ENCODE measurements around the gene LSM6. TPM values are rescaled to one million over a fixed set of nuclear protein-coding genes. Genes with fewer than 3 reads are reported as not detected.

The LSM6 gene
- polyA plus RNA-seq, 3 donors: 62.5 to 64.4 (median 63.6) TPM

DNA sequence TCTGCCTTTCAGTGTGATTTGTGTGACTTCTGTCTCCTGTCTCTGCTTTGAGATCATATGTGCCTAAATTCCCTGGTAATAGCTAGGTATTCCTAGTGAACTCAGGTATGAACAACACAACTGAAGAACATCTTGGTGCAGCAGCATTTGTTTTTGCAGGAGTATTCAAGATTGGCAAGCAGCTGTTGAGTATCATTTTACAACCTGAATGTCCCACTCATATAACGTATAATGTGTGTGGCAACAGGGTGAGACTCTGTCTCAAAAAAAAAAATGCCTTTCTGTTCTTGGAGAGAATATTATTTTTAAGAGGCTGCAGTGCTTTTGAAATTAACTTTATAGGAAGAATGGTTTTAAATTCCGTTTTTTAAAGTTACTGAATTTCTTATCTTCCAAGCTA is 7.7 kb downstream of the LSM6 start:
- no peak for DNase-seq (ENCODE audit: low read depth in 3 of 3, low spot score in 2 of 3)

DNA sequence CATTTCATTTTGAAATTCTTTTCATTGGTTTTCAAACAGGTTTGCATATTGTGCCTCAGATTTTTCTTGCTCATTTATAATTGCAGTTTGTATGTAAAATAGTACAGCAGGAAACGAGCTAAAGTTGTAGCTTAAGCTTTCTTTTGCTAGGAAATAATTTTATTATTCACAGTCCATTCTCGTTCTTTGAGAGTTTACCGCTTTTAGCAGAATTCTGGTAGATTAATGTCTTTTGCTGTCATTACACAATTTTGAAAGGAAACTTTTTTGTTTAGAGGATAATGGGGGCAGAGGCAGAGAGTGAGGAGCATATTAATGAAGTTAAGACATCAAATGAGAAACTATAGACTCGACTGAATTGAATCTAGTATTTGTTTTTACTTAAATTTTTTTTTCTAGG is 10.5 kb downstream of the LSM6 start:
- no peak for DNase-seq (ENCODE audit: low read depth in 3 of 3, low spot score in 2 of 3)

DNA sequence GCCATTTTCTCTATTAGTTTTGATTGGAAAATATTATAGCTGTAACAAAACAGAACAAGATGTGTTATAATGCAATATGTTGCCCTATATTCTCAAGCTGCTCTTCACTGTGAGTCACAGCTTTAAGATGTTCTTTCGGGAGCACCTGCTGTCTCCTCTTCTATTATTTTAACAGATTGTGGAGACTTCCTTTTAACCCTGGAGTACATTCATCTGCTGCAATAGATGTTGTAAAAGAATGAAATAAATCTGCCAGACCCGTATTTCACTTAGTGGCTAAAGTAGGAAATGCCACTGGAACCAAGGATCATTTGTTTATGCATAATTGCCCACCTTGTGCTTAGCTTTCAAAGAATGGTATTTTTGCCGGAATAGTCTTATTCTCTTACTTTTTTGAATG is 11.1 kb downstream of the LSM6 start:
- DNase-seq (ENCODE audit: low read depth in 3 of 3, low spot score in 2 of 3): no peak

DNA sequence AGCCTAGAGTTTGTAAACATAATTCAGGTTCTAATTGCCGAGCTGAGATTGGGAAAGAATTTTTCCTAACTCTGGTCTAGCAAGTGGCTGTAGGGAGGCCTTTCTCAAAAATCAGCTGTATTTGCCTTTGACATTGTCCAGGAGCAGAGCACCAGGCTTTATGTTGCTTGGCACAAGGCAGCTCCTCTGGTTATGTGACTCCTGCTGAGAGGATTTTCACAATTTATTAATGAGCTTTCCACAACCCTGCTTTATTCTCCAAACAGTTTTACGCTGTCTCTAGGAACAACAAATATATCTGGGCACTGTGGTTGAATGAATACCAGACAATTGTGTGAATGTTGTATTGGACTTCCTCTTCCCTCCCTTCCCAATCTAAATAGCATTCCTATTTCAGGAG is 14.9 kb downstream of the LSM6 start:
- no peak for DNase-seq (ENCODE audit: low read depth in 3 of 3, low spot score in 2 of 3)

DNA sequence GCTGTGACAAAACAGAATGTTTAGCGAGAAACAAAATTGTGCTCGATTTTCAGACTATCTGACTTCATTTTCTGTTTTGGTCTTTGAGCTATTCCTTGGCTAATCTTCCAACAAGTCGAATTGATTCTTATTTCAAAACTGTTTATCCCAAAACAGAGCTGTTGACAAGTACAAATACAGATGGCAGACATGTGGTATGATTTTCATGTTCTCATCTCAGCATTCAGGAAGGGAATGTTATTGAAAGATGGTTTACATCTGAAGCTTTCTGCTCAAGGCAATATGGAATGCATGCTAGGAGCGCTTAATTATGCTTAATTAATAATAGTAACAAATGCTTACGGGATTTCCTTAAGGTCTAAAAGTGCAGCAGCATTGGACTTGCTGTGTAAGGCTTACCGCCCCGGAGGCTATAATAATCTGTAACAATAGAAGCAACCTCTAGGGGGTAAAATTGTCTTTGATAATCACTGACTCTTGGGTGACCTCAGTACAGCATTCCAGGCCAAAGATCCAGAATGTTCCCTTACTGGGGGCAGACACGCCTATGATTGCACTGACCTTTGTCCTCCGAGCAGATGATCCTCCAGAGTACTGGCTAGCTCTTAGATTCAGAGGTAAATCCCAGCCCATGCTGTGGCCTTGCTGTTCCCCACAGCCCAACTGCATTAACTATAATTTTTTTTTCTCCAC is 16.4 kb downstream of the LSM6 start:
- no peak for DNase-seq (ENCODE audit: low read depth in 3 of 3, low spot score in 2 of 3)

DNA sequence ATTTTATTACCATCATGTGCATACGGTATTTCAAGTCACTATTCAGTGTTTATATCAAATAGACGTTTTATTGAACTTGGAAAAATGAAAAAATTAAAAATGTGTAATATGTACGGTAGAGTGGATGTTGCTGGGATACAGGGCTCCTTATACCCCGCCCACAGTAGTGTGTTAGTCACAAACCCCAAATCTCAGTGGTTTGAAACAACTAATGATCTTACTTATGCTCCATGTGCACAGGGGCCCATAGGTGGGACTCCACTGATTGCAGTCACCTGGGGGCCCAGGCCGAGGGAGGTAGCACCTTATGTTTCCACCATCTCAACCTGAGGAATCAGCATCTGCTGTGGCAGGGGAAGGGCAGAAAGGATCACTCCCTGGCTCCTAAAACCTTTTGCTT is 18.1 kb downstream of the LSM6 start:
- no peak for DNase-seq (ENCODE audit: low read depth in 3 of 3, low spot score in 2 of 3)

DNA sequence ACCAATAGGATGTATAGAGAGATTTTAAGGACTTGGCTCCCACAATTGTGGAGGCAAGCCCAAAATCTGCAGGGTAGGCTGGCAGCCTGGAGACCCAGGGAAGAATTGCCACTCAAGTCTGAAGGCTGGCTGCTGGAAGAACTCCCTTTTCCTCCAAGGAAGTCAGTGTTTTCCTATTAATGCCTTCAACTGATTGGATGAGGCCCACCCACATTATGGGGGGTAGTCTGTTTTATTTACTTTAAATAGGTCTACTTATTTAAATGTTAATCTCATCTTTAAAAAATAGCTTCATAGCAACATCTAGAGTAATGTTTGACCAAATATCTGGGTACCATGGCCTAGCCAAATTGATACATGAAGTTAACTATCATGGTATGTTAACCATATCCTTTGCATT is 18.7 kb downstream of the LSM6 start:
- DNase-seq (ENCODE audit: low read depth in 3 of 3, low spot score in 2 of 3): no peak

DNA sequence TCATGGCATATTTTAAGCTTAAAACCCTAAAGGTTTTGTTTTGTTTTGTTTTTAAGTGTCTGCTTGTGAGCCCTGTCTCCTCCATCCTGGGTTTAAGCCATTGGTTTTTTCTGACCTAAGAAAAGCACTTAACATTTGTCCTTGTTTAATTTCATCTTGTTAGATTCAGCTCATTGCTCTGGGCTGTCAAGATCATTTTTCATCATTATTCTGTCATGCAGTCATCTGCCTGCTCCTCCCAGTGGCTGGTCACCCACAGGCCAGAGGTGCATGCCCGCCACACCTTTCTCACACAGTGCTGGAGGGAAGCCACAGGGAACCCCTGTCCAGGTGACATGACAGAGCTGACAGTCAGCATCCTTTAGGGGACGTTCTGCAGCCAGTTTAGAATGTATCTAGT is 27.1 kb downstream of the LSM6 start:
- no peak for DNase-seq (ENCODE audit: low read depth in 3 of 3, low spot score in 2 of 3)

DNA sequence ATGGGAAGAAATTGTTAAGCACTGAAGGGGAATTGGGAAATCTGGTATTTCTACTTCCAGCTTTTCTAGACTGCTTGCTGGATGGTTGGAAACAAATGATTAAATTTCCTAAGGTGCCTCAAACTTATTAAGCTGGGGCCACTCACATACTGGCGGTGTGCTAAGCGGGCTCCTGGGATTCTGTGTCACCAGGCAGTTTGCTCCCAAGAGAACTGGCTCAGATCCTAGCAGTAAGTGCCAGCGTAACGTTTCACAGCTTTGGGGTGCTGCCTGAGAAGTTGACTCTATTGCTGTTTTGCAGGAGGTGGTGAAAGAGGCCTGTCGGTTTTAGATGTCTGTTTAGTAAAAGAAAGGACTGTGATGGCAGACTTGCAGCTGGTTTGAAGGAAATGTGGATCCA is 31.9 kb downstream of the LSM6 start:
- DNase-seq (ENCODE audit: low read depth in 3 of 3, low spot score in 2 of 3): no peak

DNA sequence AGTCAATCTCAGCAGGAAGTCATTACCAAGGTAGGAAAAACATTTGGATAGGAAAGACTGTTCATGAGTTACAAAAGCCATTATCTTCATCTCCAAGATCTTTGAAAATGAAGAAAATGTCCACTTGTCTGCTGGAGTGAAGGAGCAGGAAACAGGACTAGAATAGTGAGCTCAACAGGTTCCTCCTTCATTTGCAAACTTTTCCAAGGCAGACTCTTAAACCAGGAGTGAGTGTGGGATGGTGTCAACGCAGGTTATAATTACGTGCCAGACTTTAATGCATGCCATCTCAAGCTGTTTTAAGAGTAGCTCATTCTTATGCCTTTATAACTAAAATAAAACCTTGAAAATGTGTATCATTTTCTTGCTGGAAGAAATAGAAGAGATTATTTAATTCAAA is 35.4 kb downstream of the LSM6 start:
- DNase-seq (ENCODE audit: low read depth in 3 of 3, low spot score in 2 of 3): no peak

DNA sequence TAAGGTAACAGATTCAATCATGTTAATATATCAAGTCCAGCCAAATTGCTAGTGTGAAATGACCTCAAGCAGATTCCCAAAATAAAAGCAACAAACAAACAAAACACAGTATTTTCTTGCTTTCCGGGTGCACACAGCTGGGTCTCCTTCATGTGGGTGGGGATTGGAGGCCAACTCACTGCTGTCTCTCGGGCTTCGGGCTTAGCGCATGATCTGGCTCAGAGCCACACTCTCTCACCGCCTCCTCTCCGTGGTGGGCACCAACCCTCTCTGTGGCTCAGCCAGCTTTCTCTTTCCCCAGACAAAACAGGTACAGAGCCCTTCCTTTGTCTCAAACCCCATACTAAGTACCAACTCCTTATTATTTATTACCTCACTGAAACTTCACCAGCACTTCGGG is 35.9 kb downstream of the LSM6 start:
- DNase-seq (ENCODE audit: low read depth in 3 of 3, low spot score in 2 of 3): no peak

DNA sequence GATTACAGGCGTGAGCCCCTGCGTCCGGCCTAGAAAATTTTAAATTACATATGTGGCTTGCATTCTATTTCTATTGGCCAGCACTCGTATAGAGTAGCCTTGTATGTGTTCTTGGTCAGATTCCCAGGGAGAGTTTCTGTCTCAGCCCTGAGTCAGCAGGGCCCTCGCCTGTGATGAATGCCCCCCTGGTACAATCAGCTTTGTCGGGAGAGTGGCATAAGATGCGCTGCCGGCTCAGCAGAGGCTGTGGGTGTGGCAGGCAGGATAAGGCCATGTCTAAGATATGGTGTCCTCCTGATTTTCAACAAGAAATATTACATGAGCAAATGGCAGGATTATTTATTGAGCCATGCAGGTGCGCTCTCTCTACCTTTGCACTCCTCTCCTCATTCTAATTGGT is 37.3 kb downstream of the LSM6 start:
- DNase-seq (ENCODE audit: low read depth in 3 of 3, low spot score in 2 of 3): no peak

DNA sequence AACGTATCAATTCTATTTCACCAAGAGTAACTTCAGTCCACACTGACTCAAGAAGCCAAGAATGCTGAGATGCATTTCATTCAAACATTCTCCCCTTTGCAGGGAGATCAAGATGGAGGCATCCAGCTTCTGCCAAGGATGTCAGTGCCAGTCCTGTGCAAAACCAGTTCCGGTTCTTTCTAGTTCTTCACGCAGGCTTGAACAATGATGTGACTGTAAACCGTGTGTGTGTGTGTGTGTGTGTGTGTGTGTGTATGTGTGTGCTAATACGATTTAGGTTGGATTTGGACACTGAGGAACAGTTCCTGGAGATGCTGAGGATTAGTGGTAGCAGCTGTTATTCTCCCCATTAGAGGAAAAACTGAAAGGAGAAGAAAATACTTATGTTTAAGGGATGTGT is 38.7 kb downstream of the LSM6 start, which contains the start of gene REELD1:
TSS of gene REELD1 (plus strand) at position 301 of the 400 bp plus-strand sequence. CDS start 2,415 bp downstream, outside the sequence.
- no peak for DNase-seq (ENCODE audit: low read depth in 3 of 3, low spot score in 2 of 3)

DNA sequence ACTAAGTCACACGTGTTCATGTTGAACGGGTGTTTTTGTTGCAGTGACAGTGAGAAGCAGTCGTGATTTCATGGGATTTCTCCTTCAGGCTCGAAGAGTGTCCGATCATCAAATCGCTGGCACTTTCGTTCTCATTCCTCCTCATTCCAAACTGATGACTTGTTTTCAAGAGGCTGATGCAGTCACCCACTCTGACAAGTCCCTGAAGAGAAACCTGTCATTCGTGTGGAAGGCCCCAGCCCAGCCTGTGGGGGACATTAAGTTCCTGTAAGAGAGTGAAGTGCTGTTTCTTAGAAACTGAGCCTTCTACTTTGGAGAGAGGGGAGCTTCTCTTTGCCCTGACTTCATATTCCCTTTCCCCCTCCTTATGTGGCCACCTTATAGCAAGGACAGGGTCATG is 46.8 kb downstream of the LSM6 start:
- DNase-seq (ENCODE audit: low read depth in 3 of 3, low spot score in 2 of 3): no peak

DNA sequence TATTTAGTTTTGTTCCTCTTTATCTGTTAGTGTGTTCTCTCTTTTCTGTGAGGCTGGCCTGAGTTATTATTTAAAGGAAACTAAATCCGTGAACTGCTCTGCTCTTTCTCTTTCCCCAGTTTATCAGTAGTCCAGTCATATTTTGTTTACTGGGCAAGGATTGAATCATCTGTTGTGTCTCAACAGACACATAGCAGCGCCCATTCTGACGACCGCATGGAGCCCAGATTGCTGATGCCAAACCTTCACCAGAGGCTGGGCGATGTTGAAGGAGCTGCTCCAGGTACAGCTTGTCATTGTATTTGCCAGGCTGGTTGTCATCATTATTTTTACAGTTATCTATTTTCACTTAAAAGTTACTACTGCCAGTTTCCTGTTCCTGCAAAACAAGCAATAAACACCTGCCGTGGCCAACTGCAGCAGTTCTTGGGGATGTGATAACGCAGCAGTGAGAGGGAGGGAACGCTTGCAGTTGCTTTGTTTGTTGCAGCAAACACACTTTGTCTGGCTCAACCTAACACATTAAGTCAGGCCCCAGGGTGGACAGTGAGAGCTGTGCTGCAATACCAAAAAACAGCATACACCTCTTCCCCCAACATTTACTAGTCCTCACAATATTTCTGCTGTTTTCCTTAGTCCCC is 48.9 kb downstream of the LSM6 start:
- DNase-seq (ENCODE audit: low read depth in 3 of 3, low spot score in 2 of 3): no peak

DNA sequence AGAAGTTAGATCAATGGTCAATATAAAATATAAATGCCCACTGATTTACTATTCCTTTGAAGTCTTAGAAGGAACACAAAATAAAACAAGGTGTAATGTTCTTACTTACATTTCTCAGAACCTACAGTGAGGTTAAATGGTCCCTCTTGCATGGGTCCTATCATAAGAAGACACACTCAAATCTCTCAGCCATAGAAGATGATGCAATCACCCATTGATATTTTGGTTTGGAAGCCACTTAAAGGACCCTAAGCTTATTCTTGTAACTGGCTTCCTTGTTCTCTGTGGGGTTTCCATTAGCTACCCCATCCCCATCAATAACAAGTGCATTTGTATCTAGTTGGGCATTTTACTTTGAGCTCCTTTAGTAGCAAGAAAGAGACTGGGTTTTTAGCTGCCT is 53.9 kb downstream of the LSM6 start:
- DNase-seq (ENCODE audit: low read depth in 3 of 3, low spot score in 2 of 3): no peak

DNA sequence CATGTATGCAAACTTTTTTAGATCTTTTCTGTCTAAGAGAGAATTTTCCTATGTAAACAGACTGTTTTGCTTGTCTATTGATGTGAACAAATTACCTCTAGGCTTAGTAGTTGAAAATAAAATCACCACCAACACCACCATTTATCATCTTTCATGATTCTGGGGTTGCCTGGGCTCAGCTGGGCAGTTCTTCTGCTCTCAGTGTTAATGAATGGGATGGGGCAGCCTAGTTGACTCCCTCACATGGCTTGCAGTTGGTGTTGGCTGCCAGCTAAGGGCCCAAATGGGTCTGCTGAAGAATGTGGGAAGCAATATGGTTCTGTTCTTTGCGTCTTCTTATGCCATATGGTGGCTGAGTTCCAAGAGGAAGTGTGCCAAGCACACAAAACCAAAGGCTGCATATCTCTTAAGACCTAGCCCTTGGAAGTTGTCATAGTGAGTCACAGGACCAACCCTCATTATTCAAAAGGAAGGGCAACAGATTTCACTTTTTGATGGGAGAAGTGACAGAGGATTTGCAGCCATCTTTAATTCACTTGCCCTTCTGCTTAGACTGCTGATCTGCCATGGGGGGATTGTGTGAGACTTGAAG is 56.7 kb downstream of the LSM6 start:
- no peak for DNase-seq (ENCODE audit: low read depth in 3 of 3, low spot score in 2 of 3)

DNA sequence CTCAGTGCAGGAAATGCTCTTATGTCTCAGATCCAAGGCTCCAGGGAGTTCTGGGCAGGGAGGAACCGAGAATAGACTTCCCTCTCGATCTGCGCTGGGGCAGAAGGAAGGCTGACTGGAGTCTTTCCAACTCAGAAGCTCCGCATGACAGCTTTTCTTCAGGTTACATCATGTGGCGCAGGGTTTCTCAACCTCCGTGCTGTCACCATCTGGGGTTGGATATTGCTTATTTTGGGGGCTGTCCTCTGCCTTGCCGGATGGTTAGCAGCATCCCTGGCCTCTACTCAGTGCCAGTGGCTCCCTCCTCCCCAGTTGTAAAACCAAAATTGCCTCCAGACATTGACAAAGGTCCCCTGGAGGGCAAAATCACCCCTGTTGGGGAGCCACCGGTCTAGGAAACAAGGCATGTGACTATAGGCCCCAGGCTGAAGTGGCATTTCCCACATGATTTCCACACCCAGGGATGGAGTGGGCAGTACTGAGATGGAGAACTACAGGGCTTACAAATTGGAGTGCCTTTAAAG is 60.2 kb downstream of the LSM6 start:
- DNase-seq (ENCODE audit: low read depth in 3 of 3, low spot score in 2 of 3): no peak

DNA sequence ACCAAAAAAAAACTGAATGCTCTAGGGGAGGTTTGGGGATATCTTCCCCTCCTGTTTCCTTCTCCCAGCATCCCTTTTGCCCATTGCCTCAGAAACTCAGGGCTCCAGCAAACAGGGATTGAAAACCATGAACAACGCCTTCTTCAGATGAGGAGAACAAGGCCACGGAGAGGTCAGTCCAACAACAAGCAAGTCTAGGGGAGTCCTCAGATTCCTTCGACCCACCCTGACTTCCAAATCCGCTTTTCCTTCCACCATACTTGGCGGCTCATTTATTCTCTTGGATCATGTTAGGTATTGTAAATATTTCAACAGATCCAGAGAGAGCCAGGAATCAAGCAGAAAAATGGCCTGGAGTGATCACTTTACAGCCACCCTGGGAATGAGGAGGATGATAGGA is 60.7 kb downstream of the LSM6 start:
- DNase-seq (ENCODE audit: low read depth in 3 of 3, low spot score in 2 of 3): no peak

DNA sequence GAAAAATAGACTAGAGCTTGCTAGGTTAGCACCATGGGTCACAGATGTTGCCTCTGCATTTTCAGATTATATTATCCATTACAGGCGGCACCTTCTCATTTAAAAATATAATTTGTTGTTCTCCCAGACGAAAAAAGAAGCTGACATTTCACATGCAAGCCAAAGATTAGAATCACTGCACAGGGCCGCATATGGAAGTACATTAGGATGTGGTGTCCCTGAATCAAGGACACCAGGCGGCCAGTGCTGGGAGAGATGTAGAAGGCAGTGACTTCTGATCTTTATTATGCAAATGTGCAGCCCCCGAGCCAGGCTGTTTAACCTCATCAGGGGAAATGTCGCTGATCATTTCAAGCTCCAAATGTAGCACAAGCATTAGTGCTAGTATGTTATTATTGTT is 61.6 kb downstream of the LSM6 start:
- DNase-seq (ENCODE audit: low read depth in 3 of 3, low spot score in 2 of 3): no peak

DNA sequence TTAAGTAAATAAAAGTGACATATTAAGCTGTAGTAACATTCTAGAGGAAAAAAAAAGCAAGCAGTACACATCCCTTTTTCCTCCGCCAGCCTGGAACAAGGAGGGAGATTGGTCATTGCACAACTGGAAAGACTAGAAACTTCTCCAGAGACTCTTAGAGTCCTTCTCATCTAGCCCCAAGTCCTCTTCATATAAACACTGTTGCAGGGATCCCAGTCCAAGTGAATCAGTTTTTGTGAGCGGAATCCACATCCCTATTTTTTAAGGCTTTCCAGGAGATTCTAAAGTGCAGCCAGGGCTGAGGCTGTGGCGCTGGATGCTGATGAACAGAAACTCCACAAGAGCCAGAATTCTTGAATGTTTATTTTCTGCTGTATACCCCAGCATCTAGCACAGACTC is 62.6 kb downstream of the LSM6 start:
- no peak for DNase-seq (ENCODE audit: low read depth in 3 of 3, low spot score in 2 of 3)
